ENCODE results near the gene CLCN2.

Gene CLCN2

DNA sequence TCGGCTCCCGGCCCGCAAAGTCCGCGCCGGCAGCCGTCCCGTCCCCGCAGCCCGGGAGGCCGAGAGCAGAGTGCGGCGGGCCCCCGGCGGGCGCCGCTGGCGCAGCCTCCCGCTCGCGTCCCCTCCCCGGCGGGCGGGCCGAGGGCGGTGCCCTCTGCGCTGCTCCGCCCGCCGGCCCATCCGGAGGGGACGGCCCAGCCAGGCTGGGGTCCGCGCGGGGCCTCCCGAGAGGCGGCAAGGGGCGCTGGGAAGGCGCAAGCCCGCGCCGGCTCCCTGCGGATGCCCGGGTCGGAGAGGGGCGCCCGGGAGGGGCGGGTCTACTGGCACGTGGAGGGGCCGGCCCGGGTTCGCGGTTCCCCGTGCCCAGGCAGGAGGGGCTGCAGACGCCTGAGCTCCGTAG is at the start of gene CLCN2, which contains the start of gene POLR2H:
Gene CLCN2, minus strand, starts transcription at position 74 of the 400 bp plus-strand sequence. CDS start 126 bp downstream, outside the sequence.
Gene POLR2H, plus strand, starts transcription at position 179 of the 400 bp plus-strand sequence. CDS start 1,783 bp downstream, outside the sequence.
- no peaks in the 10 kb centered on the region for H3K9me3 ChIP-seq (ENCODE audit: control insufficient read depth, insufficient read depth, low read depth, low read length)
- peaks cover 14% of the 10 kb centered on the region for H3K27me3 ChIP-seq (ENCODE audit: control insufficient read depth, insufficient read depth, low read length)
- peak within 1 kb of the TSS; percentile 75 for H3K9ac ChIP-seq (ENCODE audit: low read length)
- H3K36me3 ChIP-seq (ENCODE audit: control insufficient read depth, insufficient read depth, low read length): peaks cover 38% of the 10 kb centered on the region
- H3K27ac ChIP-seq (ENCODE audit: low read depth, low read length): peak within 1 kb of the TSS; percentile 36; the same call in 1 of the 2 replicates
- peaks cover 20% of the 10 kb centered on the region for H3K4me1 ChIP-seq (ENCODE audit: control insufficient read depth, insufficient read depth, low read length)
- peak within 1 kb of the TSS; percentile 71 for H3K4me3 ChIP-seq (ENCODE audit: low read depth, low read length)

DNA sequence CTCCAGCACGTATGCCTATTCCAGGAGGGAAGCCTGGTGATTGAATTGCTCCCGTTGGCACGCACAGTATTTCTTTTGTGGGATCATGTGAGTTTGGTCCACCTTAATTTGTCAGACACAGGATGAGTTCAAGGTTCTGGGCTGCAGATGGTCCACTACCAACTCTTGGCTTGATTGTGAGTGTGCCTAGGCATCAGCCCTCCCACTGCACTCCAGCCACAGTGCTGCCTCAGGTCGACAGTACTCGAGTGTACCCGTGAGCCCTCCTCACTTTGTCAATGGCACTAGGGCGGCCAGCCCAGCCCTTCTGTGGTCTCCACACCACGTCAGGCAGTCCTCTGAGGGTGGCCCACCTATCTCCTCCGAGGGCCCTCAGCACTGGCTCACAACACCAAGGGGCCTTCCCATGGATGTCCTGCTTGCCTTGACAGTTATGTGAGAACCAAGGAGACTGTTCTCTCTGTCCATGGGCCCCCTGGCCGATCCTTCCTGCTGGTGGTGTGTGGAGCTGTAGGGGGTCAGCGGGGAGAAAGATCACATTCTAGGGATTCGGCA is 48.6 kb upstream of the CLCN2 start:
- Histone ChIP-seq H3K4me3 (ENCODE audit: low read depth, low read length) (no peak overlapping the region), H3K36me3 (ENCODE audit: control insufficient read depth, insufficient read depth, low read length) (no peaks in the 10 kb centered on the region), H3K4me1 (ENCODE audit: control insufficient read depth, insufficient read depth, low read length) (peaks cover 7% of the 10 kb centered on the region; the same call in 1 of the 2 replicates), H3K27me3 (ENCODE audit: control insufficient read depth, insufficient read depth, low read length) (no peaks in the 10 kb centered on the region), H3K9me3 (ENCODE audit: control insufficient read depth, insufficient read depth, low read depth, low read length) (no peaks in the 10 kb centered on the region), H3K27ac (ENCODE audit: low read depth, low read length) (no peak overlapping the region), H3K9ac (ENCODE audit: low read length) (no peak overlapping the region)

- Histone ChIP-seq H3K4me1 (ENCODE audit: control insufficient read depth, insufficient read depth, low read length) (peaks cover 2% of the 10 kb centered on the region; the same call in 1 of the 2 replicates), H3K36me3 (ENCODE audit: control insufficient read depth, insufficient read depth, low read length) (no peaks in the 10 kb centered on the region), H3K4me3 (ENCODE audit: low read depth, low read length) (no peak overlapping the region), H3K27me3 (ENCODE audit: control insufficient read depth, insufficient read depth, low read length) (no peaks in the 10 kb centered on the region), H3K9ac (ENCODE audit: low read length) (no peak overlapping the region), H3K27ac (ENCODE audit: low read depth, low read length) (no peak overlapping the region), H3K9me3 (ENCODE audit: control insufficient read depth, insufficient read depth, low read depth, low read length) (no peaks in the 10 kb centered on the region)
Measured at GRCh38 chr3:184409331-184409926, 48.0 kb upstream of the CLCN2 start.

GRCh38 chr3:184405075-184406030 is 43.9 kb upstream of the CLCN2 start:
- no peaks in the 10 kb centered on the region for H3K36me3 ChIP-seq (ENCODE audit: control insufficient read depth, insufficient read depth, low read length)
- H3K9ac ChIP-seq (ENCODE audit: low read length): no peak overlapping the region
- H3K4me1 ChIP-seq (ENCODE audit: control insufficient read depth, insufficient read depth, low read length): no peaks in the 10 kb centered on the region
- no peaks in the 10 kb centered on the region for H3K9me3 ChIP-seq (ENCODE audit: control insufficient read depth, insufficient read depth, low read depth, low read length)
- no peak overlapping the region for H3K27ac ChIP-seq (ENCODE audit: low read depth, low read length)
- H3K27me3 ChIP-seq (ENCODE audit: control insufficient read depth, insufficient read depth, low read length): peaks cover 6% of the 10 kb centered on the region; the same call in 1 of the 2 replicates
- no peak overlapping the region for H3K4me3 ChIP-seq (ENCODE audit: low read depth, low read length)

GRCh38 chr3:184399410-184399809 is 38.0 kb upstream of the CLCN2 start:
- no peak overlapping the region for H3K9ac ChIP-seq (ENCODE audit: low read length)
- H3K4me1 ChIP-seq (ENCODE audit: control insufficient read depth, insufficient read depth, low read length): no peaks in the 10 kb centered on the region
- peaks cover 6% of the 10 kb centered on the region; the same call in 1 of the 2 replicates for H3K27me3 ChIP-seq (ENCODE audit: control insufficient read depth, insufficient read depth, low read length)
- H3K27ac ChIP-seq (ENCODE audit: low read depth, low read length): no peak overlapping the region
- H3K4me3 ChIP-seq (ENCODE audit: low read depth, low read length): peak overlapping the region; percentile 25; the same call in 1 of the 2 replicates
- no peaks in the 10 kb centered on the region for H3K36me3 ChIP-seq (ENCODE audit: control insufficient read depth, insufficient read depth, low read length)
- H3K9me3 ChIP-seq (ENCODE audit: control insufficient read depth, insufficient read depth, low read depth, low read length): no peaks in the 10 kb centered on the region

DNA sequence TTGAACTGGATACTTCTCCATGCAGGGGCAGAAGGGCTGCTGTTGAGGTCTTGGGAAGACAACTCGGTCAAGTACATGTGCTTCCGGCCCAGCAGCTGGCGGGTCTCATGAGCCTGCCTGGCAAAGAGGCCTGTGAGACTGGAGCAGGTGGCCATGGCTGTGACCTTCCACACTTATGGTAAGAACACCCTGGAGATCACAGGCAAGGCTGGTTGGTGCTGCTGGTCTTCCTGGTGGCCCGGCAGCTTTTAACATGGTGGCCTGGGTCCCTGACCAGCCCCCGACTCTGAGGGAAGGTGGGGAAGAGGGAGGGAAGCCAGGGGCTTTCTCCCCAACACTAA is 33.9 kb upstream of the CLCN2 start:
- no peaks in the 10 kb centered on the region for H3K4me1 ChIP-seq (ENCODE audit: control insufficient read depth, insufficient read depth, low read length)
- H3K4me3 ChIP-seq (ENCODE audit: low read depth, low read length): no peak overlapping the region
- H3K27me3 ChIP-seq (ENCODE audit: control insufficient read depth, insufficient read depth, low read length): no peaks in the 10 kb centered on the region
- H3K9me3 ChIP-seq (ENCODE audit: control insufficient read depth, insufficient read depth, low read depth, low read length): no peaks in the 10 kb centered on the region
- H3K36me3 ChIP-seq (ENCODE audit: control insufficient read depth, insufficient read depth, low read length): no peaks in the 10 kb centered on the region
- H3K9ac ChIP-seq (ENCODE audit: low read length): no peak overlapping the region
- H3K27ac ChIP-seq (ENCODE audit: low read depth, low read length): no peak overlapping the region

- Histone ChIP-seq H3K4me1 (ENCODE audit: control insufficient read depth, insufficient read depth, low read length) (no peaks in the 10 kb centered on the region), H3K9ac (ENCODE audit: low read length) (no peak overlapping the region), H3K27ac (ENCODE audit: low read depth, low read length) (no peak overlapping the region), H3K9me3 (ENCODE audit: control insufficient read depth, insufficient read depth, low read depth, low read length) (no peaks in the 10 kb centered on the region), H3K27me3 (ENCODE audit: control insufficient read depth, insufficient read depth, low read length) (0 out of 2 replicates have a peak, but pooled peaks cover 2% of the 10 kb centered on the region), H3K4me3 (ENCODE audit: low read depth, low read length) (no peak overlapping the region), H3K36me3 (ENCODE audit: control insufficient read depth, insufficient read depth, low read length) (no peaks in the 10 kb centered on the region)
Measured at GRCh38 chr3:184391266-184391665, 29.9 kb upstream of the CLCN2 start.

GRCh38 chr3:184389935-184390528 is 28.6 kb upstream of the CLCN2 start:
- H3K4me1 ChIP-seq (ENCODE audit: control insufficient read depth, insufficient read depth, low read length): no peaks in the 10 kb centered on the region
- H3K9me3 ChIP-seq (ENCODE audit: control insufficient read depth, insufficient read depth, low read depth, low read length): no peaks in the 10 kb centered on the region
- peaks cover 2% of the 10 kb centered on the region; the same call in 1 of the 2 replicates for H3K27me3 ChIP-seq (ENCODE audit: control insufficient read depth, insufficient read depth, low read length)
- H3K9ac ChIP-seq (ENCODE audit: low read length): no peak overlapping the region
- no peak overlapping the region for H3K4me3 ChIP-seq (ENCODE audit: low read depth, low read length)
- H3K36me3 ChIP-seq (ENCODE audit: control insufficient read depth, insufficient read depth, low read length): no peaks in the 10 kb centered on the region
- H3K27ac ChIP-seq (ENCODE audit: low read depth, low read length): no peak overlapping the region

- Histone ChIP-seq H3K36me3 (ENCODE audit: control insufficient read depth, insufficient read depth, low read length) (no peaks in the 10 kb centered on the region), H3K9ac (ENCODE audit: low read length) (no peak overlapping the region), H3K27ac (ENCODE audit: low read depth, low read length) (no peak overlapping the region), H3K27me3 (ENCODE audit: control insufficient read depth, insufficient read depth, low read length) (peaks cover 6% of the 10 kb centered on the region; the same call in 1 of the 2 replicates), H3K9me3 (ENCODE audit: control insufficient read depth, insufficient read depth, low read depth, low read length) (no peaks in the 10 kb centered on the region), H3K4me1 (ENCODE audit: control insufficient read depth, insufficient read depth, low read length) (no peaks in the 10 kb centered on the region), H3K4me3 (ENCODE audit: low read depth, low read length) (no peak overlapping the region)
Measured at GRCh38 chr3:184389384-184389783, 28.0 kb upstream of the CLCN2 start.

- Histone ChIP-seq H3K4me1 (ENCODE audit: control insufficient read depth, insufficient read depth, low read length) (no peaks in the 10 kb centered on the region), H3K27ac (ENCODE audit: low read depth, low read length) (no peak overlapping the region), H3K27me3 (ENCODE audit: control insufficient read depth, insufficient read depth, low read length) (peaks cover 11% of the 10 kb centered on the region), H3K36me3 (ENCODE audit: control insufficient read depth, insufficient read depth, low read length) (no peaks in the 10 kb centered on the region), H3K9ac (ENCODE audit: low read length) (no peak overlapping the region), H3K9me3 (ENCODE audit: control insufficient read depth, insufficient read depth, low read depth, low read length) (no peaks in the 10 kb centered on the region), H3K4me3 (ENCODE audit: low read depth, low read length) (no peak overlapping the region)
Measured at GRCh38 chr3:184388936-184389230, 27.5 kb upstream of the CLCN2 start.
